ENCODE results near the gene NOTO.

Gene NOTO

GRCh38 chr2:73214120-73215035 is 12.0 kb downstream of the NOTO start, which contains the start of gene SMYD5:
SMYD5 (plus strand) TSS chr2:73214245; CDS start chr2:73214267, 22 bp downstream.
- H3K9me3 ChIP-seq (ENCODE audit: control insufficient read depth, insufficient read depth, low read length), result no peaks in the 10 kb centered on the region
- H3K4me1 ChIP-seq (ENCODE audit: insufficient read depth, low read length), result peaks cover 10% of the 10 kb centered on the region
- peak within 1 kb of the TSS; percentile 88 for H3K9ac ChIP-seq (ENCODE audit: low read depth, low read length)
- no peaks in the 10 kb centered on the region for H3K36me3 ChIP-seq (ENCODE audit: insufficient read depth, low read length)

GRCh38 chr2:73215254-73215653 is 12.9 kb downstream of the NOTO start:
- Histone ChIP-seq H3K4me1 (ENCODE audit: insufficient read depth, low read length) (peaks cover 10% of the 10 kb centered on the region), H3K36me3 (ENCODE audit: insufficient read depth, low read length) (no peaks in the 10 kb centered on the region), H3K9me3 (ENCODE audit: control insufficient read depth, insufficient read depth, low read length) (no peaks in the 10 kb centered on the region), H3K9ac (ENCODE audit: low read depth, low read length) (no peak overlapping the region; the same call in 1 of the 2 replicates)

- Histone ChIP-seq H3K9me3 (ENCODE audit: control insufficient read depth, insufficient read depth, low read length) (no peaks in the 10 kb centered on the region), H3K36me3 (ENCODE audit: insufficient read depth, low read length) (0 out of 2 replicates have a peak, but pooled peaks cover 4% of the 10 kb centered on the region), H3K9ac (ENCODE audit: low read depth, low read length) (no peak overlapping the region), H3K4me1 (ENCODE audit: insufficient read depth, low read length) (peaks cover 8% of the 10 kb centered on the region)
Observed at GRCh38 chr2:73217160-73217559, 14.8 kb downstream of the NOTO start.

GRCh38 chr2:73217826-73218225 is 15.5 kb downstream of the NOTO start:
- Histone ChIP-seq H3K9me3 (ENCODE audit: control insufficient read depth, insufficient read depth, low read length) (no peaks in the 10 kb centered on the region), H3K4me1 (ENCODE audit: insufficient read depth, low read length) (peaks cover 4% of the 10 kb centered on the region), H3K36me3 (ENCODE audit: insufficient read depth, low read length) (0 out of 2 replicates have a peak, but pooled peaks cover 4% of the 10 kb centered on the region), H3K9ac (ENCODE audit: low read depth, low read length) (no peak overlapping the region)

GRCh38 chr2:73218298-73218697 is 15.9 kb downstream of the NOTO start:
- Histone ChIP-seq H3K4me1 (ENCODE audit: insufficient read depth, low read length) (peaks cover 2% of the 10 kb centered on the region), H3K36me3 (ENCODE audit: insufficient read depth, low read length) (0 out of 2 replicates have a peak, but pooled peaks cover 4% of the 10 kb centered on the region)

GRCh38 chr2:73223821-73224220 is 21.4 kb downstream of the NOTO start:
- no peaks in the 10 kb centered on the region for H3K4me1 ChIP-seq (ENCODE audit: insufficient read depth, low read length)
- H3K36me3 ChIP-seq (ENCODE audit: insufficient read depth, low read length), result 0 out of 2 replicates have a peak, but pooled peaks cover 4% of the 10 kb centered on the region
- H3K9me3 ChIP-seq (ENCODE audit: control insufficient read depth, insufficient read depth, low read length), result no peaks in the 10 kb centered on the region
- H3K9ac ChIP-seq (ENCODE audit: low read depth, low read length), result no peak overlapping the region

More at GRCh38 chr2:73218298-73218697, 15.9 kb downstream of the NOTO start:
- H3K9me3 ChIP-seq (ENCODE audit: control insufficient read depth, insufficient read depth, low read length), result no peaks in the 10 kb centered on the region
- H3K9ac ChIP-seq (ENCODE audit: low read depth, low read length), result no peak overlapping the region

- H3K36me3 ChIP-seq (ENCODE audit: insufficient read depth, low read length), result 0 out of 2 replicates have a peak, but pooled peaks cover 4% of the 10 kb centered on the region
- H3K4me1 ChIP-seq (ENCODE audit: insufficient read depth, low read length), result no peaks in the 10 kb centered on the region
- H3K9me3 ChIP-seq (ENCODE audit: control insufficient read depth, insufficient read depth, low read length), result no peaks in the 10 kb centered on the region
- no peak overlapping the region for H3K9ac ChIP-seq (ENCODE audit: low read depth, low read length)
Observed at GRCh38 chr2:73225513-73226360, 23.4 kb downstream of the NOTO start.

- no peaks in the 10 kb centered on the region for H3K9me3 ChIP-seq (ENCODE audit: control insufficient read depth, insufficient read depth, low read length)
- no peaks in the 10 kb centered on the region for H3K4me1 ChIP-seq (ENCODE audit: insufficient read depth, low read length)
- no peak overlapping the region for H3K9ac ChIP-seq (ENCODE audit: low read depth, low read length)
- H3K36me3 ChIP-seq (ENCODE audit: insufficient read depth, low read length), result no peaks in the 10 kb centered on the region
Observed at GRCh38 chr2:73227086-73227485, 24.7 kb downstream of the NOTO start.

GRCh38 chr2:73228631-73229030 is 26.3 kb downstream of the NOTO start:
- Histone ChIP-seq H3K4me1 (ENCODE audit: insufficient read depth, low read length) (no peaks in the 10 kb centered on the region), H3K36me3 (ENCODE audit: insufficient read depth, low read length) (no peaks in the 10 kb centered on the region), H3K9ac (ENCODE audit: low read depth, low read length) (no peak overlapping the region), H3K9me3 (ENCODE audit: control insufficient read depth, insufficient read depth, low read length) (no peaks in the 10 kb centered on the region)

- H3K9me3 ChIP-seq (ENCODE audit: control insufficient read depth, insufficient read depth, low read length), result no peaks in the 10 kb centered on the region
- no peaks in the 10 kb centered on the region; the same call in 1 of the 2 replicates for H3K36me3 ChIP-seq (ENCODE audit: insufficient read depth, low read length)
- H3K9ac ChIP-seq (ENCODE audit: low read depth, low read length), result peak overlapping the region; percentile 66; the same call in 1 of the 2 replicates
- H3K4me1 ChIP-seq (ENCODE audit: insufficient read depth, low read length), result peaks cover 4% of the 10 kb centered on the region; the same call in 1 of the 2 replicates
Observed at GRCh38 chr2:73232403-73233153, 30.2 kb downstream of the NOTO start.

GRCh38 chr2:73233154-73233931 is 31.0 kb downstream of the NOTO start, which contains the start of gene PRADC1:
PRADC1 (minus strand) TSS chr2:73233239; CDS start chr2:73233160, 79 bp downstream.
- H3K36me3 ChIP-seq (ENCODE audit: insufficient read depth, low read length), result no peaks in the 10 kb centered on the region; the same call in 1 of the 2 replicates
- peaks cover 7% of the 10 kb centered on the region for H3K4me1 ChIP-seq (ENCODE audit: insufficient read depth, low read length)
- no peaks in the 10 kb centered on the region for H3K9me3 ChIP-seq (ENCODE audit: control insufficient read depth, insufficient read depth, low read length)
- peak within 1 kb of the TSS; percentile 83 for H3K9ac ChIP-seq (ENCODE audit: low read depth, low read length)

GRCh38 chr2:73233932-73234832 is 31.8 kb downstream of the NOTO start, which contains the start of gene CCT7:
CCT7 (plus strand) TSS chr2:73234308; CDS start chr2:73234379, 71 bp downstream.
- peaks cover 2% of the 10 kb centered on the region; the same call in 1 of the 2 replicates for H3K36me3 ChIP-seq (ENCODE audit: insufficient read depth, low read length)
- peak within 1 kb of the TSS; percentile 83 for H3K9ac ChIP-seq (ENCODE audit: low read depth, low read length)
- peaks cover 11% of the 10 kb centered on the region for H3K4me1 ChIP-seq (ENCODE audit: insufficient read depth, low read length)
- H3K9me3 ChIP-seq (ENCODE audit: control insufficient read depth, insufficient read depth, low read length), result no peaks in the 10 kb centered on the region
